ENCODE results near the gene NUPR1.

GRCh38 chr16:28511031-28511430, 27.7 kb downstream of the NUPR1 start:
- TF ChIP-seq CTCF (IDR thresholded peaks at IDR 0.05), result no peak
- TF ChIP-seq ZFX (IDR thresholded peaks at IDR 0.05; ENCODE audit: borderline replicate concordance), result no peak
